ENCODE results near the gene C2CD3.
A peak's percentile ranks its signal among the peaks of the same experiment; 100 is the strongest.

The C2CD3 gene

GRCh38 chr11:74170694-74171629 is at the start of gene C2CD3, which contains the start of gene PPME1:
Gene C2CD3, minus strand, starts transcription at chr11:74171002. Its CDS starts 210 bp downstream, at chr11:74170792.
Gene PPME1, plus strand, starts transcription at chr11:74171289. Its CDS starts 133 bp downstream, at chr11:74171422.
- peak; percentile 98 for DNase-seq

DNA sequence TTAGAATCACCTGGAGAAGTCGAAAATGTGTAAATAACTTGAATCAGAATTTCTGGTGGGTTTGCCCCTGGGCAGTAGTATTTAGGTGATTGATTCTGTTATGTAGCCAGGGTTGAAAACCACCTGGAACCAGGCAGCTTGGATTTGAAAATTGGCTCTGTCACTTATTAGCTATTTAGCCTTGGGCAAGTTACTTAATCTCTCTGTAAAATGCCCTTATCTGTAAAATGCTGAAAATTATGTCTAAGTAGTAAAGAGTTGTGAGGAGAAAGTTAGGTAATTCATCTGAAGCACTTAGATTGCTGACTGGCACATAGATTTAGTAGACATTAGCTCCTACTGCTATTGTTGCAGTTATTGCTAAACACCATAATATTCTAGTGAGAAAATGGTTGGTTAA is 49.6 kb upstream of the C2CD3 start:
- DNase-seq, result no peak

DNA sequence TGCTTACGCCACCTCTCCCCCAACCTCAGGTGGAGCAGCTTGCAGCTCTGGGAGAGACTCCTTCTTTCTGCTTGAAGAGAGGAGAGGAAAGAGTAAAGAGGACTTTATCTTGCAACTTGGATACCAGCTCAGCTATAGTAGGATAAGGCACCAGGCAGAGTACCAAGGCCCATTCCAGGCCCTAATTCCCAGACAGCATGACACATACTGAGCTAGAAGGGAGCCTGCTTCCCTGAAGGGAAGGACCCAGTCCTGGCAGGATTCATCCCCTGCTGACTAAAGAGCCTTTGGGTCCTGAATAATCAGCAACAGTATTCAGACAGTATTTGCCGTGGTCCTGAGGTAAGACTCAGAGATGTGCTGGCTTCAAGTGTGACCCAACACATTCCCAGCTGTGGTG is 41.7 kb upstream of the C2CD3 start:
- DNase-seq, result no peak

GRCh38 chr11:74208507-74208906 is 37.7 kb upstream of the C2CD3 start:
- DNase-seq, result no peak

DNA sequence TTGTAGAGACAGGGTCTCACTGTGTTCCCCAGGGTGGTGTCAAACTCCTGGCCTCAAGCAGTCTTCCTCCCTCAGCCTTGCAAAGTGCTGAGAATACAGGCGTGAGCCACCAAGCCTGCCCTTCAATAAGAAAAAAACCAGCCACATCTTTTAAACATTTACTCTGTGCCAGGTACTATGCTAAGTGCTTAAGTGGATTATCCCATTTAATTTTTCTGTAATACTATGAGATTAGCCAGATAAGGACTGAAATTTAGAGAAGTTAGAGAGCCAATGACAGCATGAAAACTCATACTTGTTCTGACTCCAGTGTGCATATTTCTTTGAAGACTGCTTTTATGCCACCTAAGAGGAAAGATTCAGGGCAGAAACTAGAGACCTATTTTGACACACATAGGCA is 35.9 kb upstream of the C2CD3 start:
- no peak for DNase-seq

DNA sequence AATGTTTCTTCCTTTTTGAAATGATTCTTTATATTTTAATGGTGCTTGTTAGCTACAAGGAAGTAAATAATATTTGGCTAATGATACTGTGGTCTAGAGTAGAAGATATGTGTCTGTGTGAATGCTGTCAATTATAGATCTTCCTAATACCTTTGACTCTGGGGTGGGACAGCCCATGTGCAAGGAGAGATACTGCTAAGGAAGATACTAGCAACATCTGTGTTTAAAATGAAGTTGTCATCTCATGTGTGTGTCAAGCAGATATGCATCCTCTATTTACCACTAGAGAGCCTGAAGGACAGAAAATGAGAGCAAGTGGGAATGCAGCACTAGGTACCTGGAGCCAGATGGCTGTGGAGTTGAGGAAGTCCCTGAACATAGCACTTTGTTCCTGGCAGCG is 34.4 kb upstream of the C2CD3 start:
- no peak for DNase-seq

DNA sequence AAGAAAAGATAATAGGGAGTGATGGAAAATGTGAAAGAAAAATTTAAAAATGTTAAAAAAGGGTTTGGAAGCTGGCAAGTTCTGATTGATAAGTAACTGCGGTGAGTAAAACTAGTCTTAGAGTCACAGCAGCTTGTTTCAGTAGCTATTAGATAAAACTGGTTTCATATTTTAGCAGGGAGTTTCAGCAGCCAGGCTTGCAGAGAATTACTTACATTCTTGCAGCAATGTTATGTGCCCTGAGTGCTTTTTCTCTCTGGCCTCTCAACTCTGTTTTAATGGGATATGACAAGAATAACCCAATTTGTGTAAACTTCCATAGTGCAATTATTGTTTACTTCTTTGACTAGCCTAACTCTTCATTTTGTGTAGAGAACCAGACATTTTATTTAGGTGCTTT is 33.9 kb upstream of the C2CD3 start:
- no peak for DNase-seq

DNA sequence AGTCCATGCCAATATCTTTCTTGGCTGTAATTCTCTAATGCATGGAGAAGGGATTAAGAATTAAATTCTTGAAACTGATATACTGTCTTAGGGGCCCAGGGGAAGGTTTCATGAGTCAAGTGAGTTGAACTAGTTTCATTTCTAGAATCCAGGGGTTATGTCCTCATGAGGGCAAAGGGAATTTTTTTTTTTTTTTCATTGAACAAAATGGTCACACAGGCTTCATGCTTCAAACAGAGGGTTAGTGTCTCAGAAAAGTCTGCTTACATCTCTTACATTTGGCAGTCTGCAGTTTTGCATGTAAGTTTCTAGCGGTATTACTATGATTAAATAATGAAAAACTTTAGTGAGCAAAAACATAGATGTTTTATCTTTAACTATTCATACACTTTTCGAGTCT is 33.2 kb upstream of the C2CD3 start:
- DNase-seq, result no peak

DNA sequence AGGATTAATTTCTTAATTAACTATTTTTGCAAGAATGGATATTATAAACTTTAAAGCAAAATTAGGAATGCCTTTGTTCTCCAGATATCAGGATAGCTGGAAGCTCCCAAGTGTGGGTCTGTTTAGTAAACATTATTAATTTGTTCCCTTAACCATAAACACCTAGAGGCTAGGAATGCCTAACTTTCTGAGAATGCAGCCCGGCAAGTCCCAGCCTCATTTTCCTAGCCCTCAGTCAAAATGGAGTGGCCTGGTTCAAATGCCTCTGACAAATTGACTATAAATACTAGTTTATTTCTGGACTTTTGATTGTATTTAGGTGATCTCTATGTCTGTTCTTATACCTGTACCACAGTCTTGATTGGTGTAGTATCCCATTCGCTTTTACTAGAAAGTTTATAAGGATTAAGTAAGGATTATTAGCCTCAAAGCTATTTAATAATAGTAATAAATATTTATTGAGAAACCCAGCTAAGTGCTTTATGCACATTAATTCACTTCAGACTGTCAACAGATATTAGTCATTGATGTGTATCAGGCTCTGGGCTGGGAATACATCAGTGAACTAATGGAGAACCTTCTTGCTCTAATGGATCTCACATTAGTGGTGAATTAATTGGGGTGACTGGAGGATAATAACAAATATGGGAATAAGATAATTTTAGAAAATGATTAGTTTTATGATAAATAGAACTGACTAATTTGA is 26.1 kb upstream of the C2CD3 start:
- DNase-seq, result no peak

DNA sequence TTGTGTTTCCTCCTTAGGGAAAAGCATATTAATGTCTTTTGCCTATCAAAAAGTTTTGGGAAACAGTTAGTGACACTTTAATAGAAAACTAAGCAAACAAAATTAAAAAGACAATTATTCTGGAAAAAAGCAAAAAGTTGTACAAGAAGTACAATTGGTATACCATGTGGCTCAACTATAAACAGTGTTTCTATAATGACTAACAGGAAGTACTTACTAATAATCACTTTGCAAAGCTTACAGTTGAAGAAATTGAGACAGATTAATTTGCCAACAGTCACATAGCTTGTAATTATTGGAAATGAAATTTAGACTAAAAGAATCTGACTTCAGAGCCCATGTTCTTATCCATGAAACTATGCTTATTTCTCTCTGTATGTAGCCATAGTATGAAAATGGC is 25.0 kb upstream of the C2CD3 start:
- DNase-seq, result peak; percentile 52

DNA sequence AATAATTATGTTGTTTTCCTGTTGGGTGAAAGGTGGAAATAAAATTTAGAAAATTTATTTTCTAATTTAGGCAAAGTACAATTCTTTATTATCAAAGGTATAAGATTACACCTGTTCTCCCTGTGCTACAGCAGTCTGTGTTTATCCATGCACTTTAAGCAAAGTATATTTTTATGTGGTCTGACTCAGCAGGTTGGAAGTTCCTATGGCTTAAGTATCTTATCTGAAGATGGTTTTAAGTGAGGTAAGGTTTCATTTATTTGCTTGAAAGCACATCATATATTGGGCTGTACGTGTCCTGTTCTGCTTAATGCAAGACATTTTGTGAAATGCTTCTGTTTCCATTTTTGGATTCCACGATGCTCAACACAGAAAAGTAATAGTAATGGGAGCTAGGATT is 14.9 kb upstream of the C2CD3 start:
- DNase-seq, result no peak

DNA sequence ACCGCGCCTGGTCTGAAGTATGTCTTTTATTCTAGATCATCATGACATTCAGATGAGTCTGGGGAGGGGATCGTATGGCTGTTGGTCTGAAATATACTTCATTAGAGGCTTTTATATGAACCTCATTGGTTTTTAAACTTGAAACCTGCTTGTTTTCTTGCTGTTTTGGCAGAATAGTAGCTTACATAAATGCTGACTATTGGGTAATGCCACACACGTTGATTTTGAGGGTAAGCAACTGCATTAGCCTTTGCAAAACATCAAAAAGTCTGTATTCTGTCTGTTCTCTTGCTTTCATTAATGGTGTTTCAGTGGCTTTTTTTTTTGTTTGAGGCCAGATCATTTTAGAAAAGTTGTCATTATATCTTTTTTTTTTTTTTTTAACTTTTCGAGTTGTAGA is 14.5 kb upstream of the C2CD3 start:
- DNase-seq, result no peak

- DNase-seq, result no peak
Measured at GRCh38 chr11:74182635-74183034, 11.8 kb upstream of the C2CD3 start.

- no peak for DNase-seq
Measured at GRCh38 chr11:74179234-74180052, 8.6 kb upstream of the C2CD3 start.

DNA sequence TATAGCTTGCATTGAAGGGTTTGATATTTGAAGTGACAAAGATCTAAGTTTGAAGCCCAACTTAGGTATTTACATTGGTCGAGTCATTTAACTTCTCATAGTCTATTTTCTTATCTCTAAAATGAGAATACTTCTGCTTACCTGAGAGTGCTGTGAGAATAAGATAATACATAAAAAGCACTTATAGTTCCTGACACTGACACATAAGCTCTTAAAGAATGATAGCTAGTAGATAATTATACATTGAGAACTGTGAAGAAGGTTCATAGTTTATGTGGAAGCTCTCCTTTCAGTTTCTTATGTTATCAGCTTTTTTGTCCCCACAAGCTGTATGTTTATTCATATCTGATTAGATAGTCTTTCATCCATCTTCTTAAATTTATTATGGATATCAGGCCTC is 5.1 kb upstream of the C2CD3 start:
- no peak for DNase-seq

GRCh38 chr11:74171997-74172396 is 1.2 kb upstream of the C2CD3 start:
- DNase-seq, result no peak

DNA sequence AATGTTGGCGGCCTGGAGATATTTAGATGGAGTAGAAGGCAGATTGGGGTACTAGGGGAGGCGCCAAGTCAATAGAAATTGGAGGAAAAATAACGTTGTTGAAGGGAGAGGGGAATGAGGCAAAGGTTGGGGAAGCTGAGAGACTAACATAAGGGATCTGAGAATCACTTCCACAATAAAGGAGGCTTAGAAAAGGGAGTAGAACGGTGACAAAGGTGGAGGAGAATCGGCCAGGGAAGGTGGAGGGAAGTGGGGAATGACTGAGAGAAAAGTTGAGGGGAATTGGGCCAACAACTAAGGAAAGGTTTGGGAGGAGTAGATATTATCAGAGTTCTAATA is 797 bp upstream of the C2CD3 start:
- no peak for DNase-seq

- no peak for DNase-seq
Measured at GRCh38 chr11:74169738-74170458, 904 bp downstream of the C2CD3 start.

DNA sequence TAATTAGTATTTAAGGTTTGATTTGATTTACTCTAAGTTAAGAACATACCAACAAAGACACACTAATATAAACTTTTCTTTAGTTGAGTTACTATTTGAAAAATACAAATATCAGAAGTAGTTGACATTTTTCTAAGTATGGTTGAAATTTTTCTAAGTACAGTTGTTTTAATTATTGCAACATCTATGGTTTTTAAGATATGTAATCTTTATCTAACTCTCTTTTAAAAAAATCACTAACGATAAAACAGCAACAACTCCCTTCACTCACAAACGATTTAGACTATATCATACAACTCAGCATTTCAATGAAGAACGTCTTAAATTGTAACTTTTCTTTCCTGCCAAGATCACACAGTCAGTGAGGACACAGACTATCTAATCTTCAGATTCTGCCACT is 2.0 kb downstream of the C2CD3 start:
- DNase-seq, result no peak

GRCh38 chr11:74162681-74163467 is 7.9 kb downstream of the C2CD3 start:
- no peak for DNase-seq

DNA sequence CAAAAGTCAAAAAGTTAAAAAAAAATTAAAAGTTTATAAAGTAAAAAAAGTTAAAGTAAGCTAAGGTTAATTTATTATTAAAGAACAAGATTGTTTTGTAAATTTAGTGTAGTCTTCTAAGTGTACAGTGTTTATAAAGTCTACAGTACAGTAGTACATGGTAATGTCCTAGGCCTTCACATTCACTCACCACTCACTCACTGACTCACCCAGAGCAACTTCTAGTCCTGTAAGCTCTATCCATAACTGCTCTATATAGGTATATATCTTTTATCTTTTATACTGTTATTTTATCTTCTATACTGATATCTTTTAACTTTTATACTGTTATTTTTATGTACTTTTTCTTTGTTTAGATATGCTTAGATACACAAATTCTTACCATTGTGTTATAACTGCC is 11.2 kb downstream of the C2CD3 start:
- no peak for DNase-seq

DNA sequence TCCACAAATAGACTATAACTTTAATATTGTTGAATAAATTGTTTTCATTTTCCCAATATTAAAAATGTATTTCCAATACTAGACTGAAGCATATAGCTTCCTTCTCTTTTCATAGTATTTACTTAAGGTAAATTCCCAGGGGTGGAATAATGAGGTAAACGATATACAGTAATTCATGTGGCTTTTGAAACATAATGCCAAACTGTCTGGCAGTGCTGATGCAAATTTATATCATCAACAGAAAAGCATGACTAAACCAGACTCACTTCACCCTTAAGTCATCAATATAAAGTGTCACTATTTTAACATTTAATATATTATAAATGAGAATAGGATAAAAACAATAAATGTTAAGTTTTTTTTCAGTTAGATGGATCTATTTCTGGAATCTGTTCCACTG is 13.6 kb downstream of the C2CD3 start:
- DNase-seq, result no peak
